Spleen (tissue), 7 donors: ENCODE results near the gene PHTF2.

Source experiments
- POLR2A ChIP-seq, 3 donors: fragments of 450-650 bp; IDR thresholded peaks; one replicate each; pipeline ENCODE4 v1.5.1; 2017; ENCODE audit warnings: antibody characterized with exemption in 3 of 3, mild to moderate bottlenecking in 1 of 3
- TF ChIP-seq, protein P1 (sequence below), 11 experiments: fragments of 200-600 bp in 7 of 11; fragments of 450-650 bp in 4 of 11; sonication (generic) in 4 of 11; IDR thresholded peaks in 8 of 11; conservative IDR thresholded peaks in 3 of 11; 1 replicate in 7 of 11; 2 replicates in 4 of 11; pipeline versions ENCODE4 v1.4.0 to v1.8.0; 2016 to 2021; ENCODE audit warnings: antibody characterized with exemption in 11 of 11, inconsistent platforms in 4 of 11, mild to moderate bottlenecking in 1 of 11
- donor health status: DM: no; HTN: no; CAD: no; lungs with moderate emphysema.
- donor health status: DM: no; HTN: no; CAD: no.
- donor health status: DM: no; HTN: no; CAD: no.

DNA sequence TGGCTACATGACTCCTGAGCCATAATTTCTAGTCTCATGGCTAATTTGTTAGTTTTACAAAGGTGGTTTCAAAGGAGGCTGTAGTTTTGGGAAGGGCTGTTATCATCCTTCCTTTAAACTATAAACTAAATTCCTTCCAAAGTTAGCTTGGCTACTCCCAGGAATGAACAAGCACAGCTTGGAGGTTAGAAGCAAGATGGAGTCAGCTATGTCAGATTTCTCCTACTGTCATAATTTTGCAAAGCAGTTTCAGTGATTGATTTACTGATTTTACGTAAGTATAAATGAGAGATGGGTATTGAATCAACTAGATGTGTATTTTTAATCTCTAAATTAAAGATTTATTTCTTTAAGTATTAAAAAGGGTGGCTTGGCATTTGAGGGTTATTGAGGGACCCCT lies 79.9 kb downstream of the PHTF2 start:
- TF ChIP-seq POLR2A (IDR thresholded peaks at IDR 0.05): no peak
- TF ChIP-seq, protein P1, sequence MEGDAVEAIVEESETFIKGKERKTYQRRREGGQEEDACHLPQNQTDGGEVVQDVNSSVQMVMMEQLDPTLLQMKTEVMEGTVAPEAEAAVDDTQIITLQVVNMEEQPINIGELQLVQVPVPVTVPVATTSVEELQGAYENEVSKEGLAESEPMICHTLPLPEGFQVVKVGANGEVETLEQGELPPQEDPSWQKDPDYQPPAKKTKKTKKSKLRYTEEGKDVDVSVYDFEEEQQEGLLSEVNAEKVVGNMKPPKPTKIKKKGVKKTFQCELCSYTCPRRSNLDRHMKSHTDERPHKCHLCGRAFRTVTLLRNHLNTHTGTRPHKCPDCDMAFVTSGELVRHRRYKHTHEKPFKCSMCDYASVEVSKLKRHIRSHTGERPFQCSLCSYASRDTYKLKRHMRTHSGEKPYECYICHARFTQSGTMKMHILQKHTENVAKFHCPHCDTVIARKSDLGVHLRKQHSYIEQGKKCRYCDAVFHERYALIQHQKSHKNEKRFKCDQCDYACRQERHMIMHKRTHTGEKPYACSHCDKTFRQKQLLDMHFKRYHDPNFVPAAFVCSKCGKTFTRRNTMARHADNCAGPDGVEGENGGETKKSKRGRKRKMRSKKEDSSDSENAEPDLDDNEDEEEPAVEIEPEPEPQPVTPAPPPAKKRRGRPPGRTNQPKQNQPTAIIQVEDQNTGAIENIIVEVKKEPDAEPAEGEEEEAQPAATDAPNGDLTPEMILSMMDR (IDR thresholded peaks at IDR 0.05 in 8 of 11, conservative IDR thresholded peaks at IDR 0.05 in 3 of 11): no peak
